Liver (tissue), 9 donors: Measurements from ENCODE around the gene SLAIN2. TPM values are rescaled to one million over a fixed set of nuclear protein-coding genes. Genes with fewer than 3 reads are reported as not detected.
"Not testable (repeated sequence)": the region's sequence is repeated elsewhere in the genome, so short reads cannot be mapped to it uniquely, and the experiment has no call there.

Experiments used
- DNase-seq: peaks from one replicate; pipeline ENCODE4 v3.0.0-alpha.2; 2017; ENCODE audit warnings: low spot score
- H3K27ac ChIP-seq, 2 donors: one replicate each; pipeline ENCODE4 v1.7.0; 2013; ENCODE audit warnings: inconsistent platforms in 2 of 2, low read length in 2 of 2, control low read depth in 1 of 2, low read depth in 1 of 2, mild to moderate bottlenecking in 1 of 2
- H3K27me3 ChIP-seq, 4 donors: one replicate each; pipeline versions ENCODE4 v1.6.1 to v1.7.0; 2013; ENCODE audit warnings: low read length in 3 of 4, inconsistent platforms in 1 of 4, mild to moderate bottlenecking in 1 of 4, moderate library complexity in 1 of 4; ENCODE audit not compliant: control insufficient read depth in 4 of 4, insufficient read depth in 4 of 4
- H3K36me3 ChIP-seq, 4 donors: one replicate each; pipeline versions ENCODE4 v1.6.1 to v1.7.0; 2013; ENCODE audit warnings: low read length in 3 of 4, mild to moderate bottlenecking in 3 of 4, low read depth in 1 of 4, moderate library complexity in 1 of 4; ENCODE audit not compliant: control insufficient read depth in 4 of 4, insufficient read depth in 3 of 4
- H3K4me1 ChIP-seq, 4 donors: one replicate each; pipeline versions ENCODE4 v1.6.1 to v1.7.0; 2013; ENCODE audit warnings: low read length in 3 of 4, mild to moderate bottlenecking in 3 of 4, moderate library complexity in 1 of 4; ENCODE audit not compliant: control insufficient read depth in 4 of 4, insufficient read depth in 4 of 4
- H3K4me3 ChIP-seq, 3 donors: one replicate each; pipeline versions ENCODE4 v1.6.1 to v1.7.0; 2013; ENCODE audit warnings: low read length in 3 of 3, control low read depth in 1 of 3, low read depth in 1 of 3, mild to moderate bottlenecking in 1 of 3
- H3K9ac ChIP-seq, 2 donors: one replicate each; pipeline ENCODE4 v1.7.0; 2013; ENCODE audit warnings: low read length in 2 of 2, mild to moderate bottlenecking in 2 of 2, moderate library complexity in 2 of 2, control low read depth in 1 of 2, low read depth in 1 of 2
- H3K9me3 ChIP-seq, 4 donors: one replicate each; pipeline versions ENCODE4 v1.6.1 to v1.7.0; 2013; ENCODE audit warnings: low read length in 3 of 4; ENCODE audit not compliant: control insufficient read depth in 4 of 4
- EGR1 ChIP-seq, 2 donors: IDR thresholded peaks; 2 replicates each; pipeline ENCODE4 v1.6.1; 2016 to 2018; ENCODE audit warnings: antibody characterized with exemption in 2 of 2, low read depth in 2 of 2
- FOXA1 ChIP-seq: IDR thresholded peaks from 2 replicates; pipeline ENCODE4 v1.6.1; 2016; ENCODE audit warnings: antibody characterized with exemption
- GABPA ChIP-seq, 2 donors: IDR thresholded peaks in 1 of 2; conservative IDR thresholded peaks in 1 of 2; 2 replicates each; pipeline ENCODE4 v1.6.1; 2016; ENCODE audit warnings: antibody characterized with exemption in 2 of 2, mild to moderate bottlenecking in 1 of 2, moderate library complexity in 1 of 2
- HNF4A ChIP-seq, 2 donors: conservative IDR thresholded peaks; 2 replicates each; pipeline ENCODE4 v1.6.1; 2016; ENCODE audit warnings: antibody characterized with exemption in 2 of 2, mild to moderate bottlenecking in 2 of 2
- HNF4G ChIP-seq: IDR thresholded peaks from 2 replicates; pipeline ENCODE4 v1.6.1; 2016; ENCODE audit warnings: antibody characterized with exemption
- NR2F2 ChIP-seq: IDR thresholded peaks from 2 replicates; pipeline ENCODE4 v1.6.1; 2016; ENCODE audit warnings: antibody characterized with exemption
- RXRA ChIP-seq, 2 donors: IDR thresholded peaks; 2 replicates each; pipeline ENCODE4 v1.6.1; 2017 to 2018; ENCODE audit warnings: antibody characterized with exemption in 2 of 2, mild to moderate bottlenecking in 1 of 2
- SP1 ChIP-seq: IDR thresholded peaks from 2 replicates; pipeline ENCODE4 v1.6.1; 2018; ENCODE audit warnings: antibody characterized with exemption, mild to moderate bottlenecking
- YY1 ChIP-seq: IDR thresholded peaks from 2 replicates; pipeline ENCODE4 v1.6.1; 2016; ENCODE audit warnings: antibody characterized with exemption, mild to moderate bottlenecking
- WGBS: extraction: QIAGEN DNeasy Blood & Tissue Kit; methylation state at CpG from one replicate; pipeline ENCODE4 v1.1.7; 2013; 5-methylcytosine and 5-hydroxymethylcytosine counted together
- polyA plus RNA-seq, 2 donors: library from polyadenylated mRNA; stranded (reverse) in 1 of 2; unstranded in 1 of 2; fragments of 200-250 nt in 1 of 2; fragments of >200 nt in 1 of 2; fragmentation: Nextera tagmentation in 1 of 2; extraction: Ambion mirVana in 1 of 2; gene quantifications; one replicate each; pipeline versions ENCODE4 v1.2.1 to v1.2.3, GENCODE V29; 2013 to 2015
- total RNA-seq, 2 donors: library from RNA; depleted of rRNA; stranded (reverse); fragments of >200 nt; gene quantifications; one replicate each; pipeline ENCODE4 v1.2.3, GENCODE V29; 2014
- TF ChIP-seq, protein P1 (sequence below): IDR thresholded peaks from 2 replicates; pipeline ENCODE4 v1.6.1; 2016; ENCODE audit warnings: antibody characterized with exemption
- TF ChIP-seq, protein P2 (sequence below): IDR thresholded peaks from 2 replicates; pipeline ENCODE4 v1.6.1; 2016; ENCODE audit warnings: antibody characterized with exemption
- TF ChIP-seq, protein P3 (sequence below): IDR thresholded peaks from 2 replicates; pipeline ENCODE4 v1.6.1; 2016; ENCODE audit warnings: antibody characterized with exemption
- TF ChIP-seq, protein P4 (sequence below): IDR thresholded peaks from 2 replicates; pipeline ENCODE4 v1.6.1; 2016; ENCODE audit warnings: antibody characterized with exemption, mild to moderate bottlenecking
- donor health status: healthy.
- donor health status: healthy.
- donor health status: healthy.
- donor health status: healthy.
- donor health status: healthy.

SLAIN2 gene
- total and polyA plus RNA-seq, 4 donors = 12.1 to 32.5 (median 16.6) TPM

DNA sequence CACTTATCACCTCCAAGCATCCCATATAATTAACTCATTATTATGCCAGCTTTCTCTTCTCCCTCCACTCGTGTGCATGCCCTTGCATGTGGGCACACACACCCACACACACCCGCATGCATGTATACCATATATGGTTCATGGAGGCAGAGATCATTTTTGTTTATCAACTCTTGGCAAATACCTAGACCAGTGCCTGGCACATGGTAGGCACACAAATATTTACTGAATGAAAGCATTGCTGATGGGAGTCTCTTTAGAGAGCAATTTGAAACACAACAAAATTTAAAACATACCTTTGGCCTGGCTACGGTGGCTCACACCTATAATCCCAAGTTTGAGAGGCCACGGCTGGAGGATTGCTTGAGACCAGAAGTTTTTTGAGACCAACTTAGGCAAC is 90.7 kb downstream of the SLAIN2 start:
- Histone ChIP-seq H3K36me3 (peaks cover 0 to 3% (median 0%) of the 10 kb centered on the region in 4 donors), H3K9me3 (no peaks in the 10 kb centered on the region), H3K27me3 (no peaks in the 10 kb centered on the region), H3K4me3 (no peak overlapping the region), H3K9ac (no peak overlapping the region), H3K27ac (no peak overlapping the region), H3K4me1 (peaks cover 0 to 7% (median 2%) of the 10 kb centered on the region in 4 donors)
- DNase-seq = no peak
- TF ChIP-seq HNF4A (conservative IDR thresholded peaks at IDR 0.05) = peak in 1 of 2 donors; percentile 27
- TF ChIP-seq FOXA1 = no peak
- peak; percentile 32 for TF ChIP-seq YY1
- WGBS = 45% methylated on average over 4 of the region's 4 CpGs

DNA sequence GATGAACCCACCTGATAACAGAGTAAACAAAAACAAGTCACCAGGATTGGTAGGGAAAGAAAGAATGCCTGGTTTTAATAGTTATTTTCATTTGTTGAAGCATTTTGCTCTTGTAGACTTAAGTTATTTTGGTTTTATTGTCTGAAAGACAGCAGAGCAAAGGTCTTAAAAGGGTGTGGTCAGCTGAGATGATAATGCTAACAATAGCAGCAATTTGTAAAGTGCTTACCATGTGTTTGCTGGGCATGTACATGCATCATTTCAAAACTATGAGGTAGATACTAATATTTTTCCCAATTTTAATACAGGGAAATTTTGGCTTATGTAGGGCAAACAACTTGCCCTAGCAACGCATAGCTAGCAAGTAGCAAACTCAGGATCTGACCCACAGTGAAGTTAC is 95.0 kb downstream of the SLAIN2 start:
- Histone ChIP-seq H3K9ac (no peak overlapping the region), H3K27me3 (no peaks in the 10 kb centered on the region), H3K27ac (no peak overlapping the region), H3K4me3 (no peak overlapping the region), H3K9me3 (no peaks in the 10 kb centered on the region), H3K4me1 (peaks cover 0 to 7% (median 2%) of the 10 kb centered on the region in 4 donors), H3K36me3 (no peaks in the 10 kb centered on the region)
- no peak for DNase-seq
- TF ChIP-seq FOXA1 = no peak
- no peak for TF ChIP-seq EGR1 (IDR thresholded peaks at IDR 0.05; ENCODE audit: low read depth in 2 of 2)
- WGBS = 91% methylated on average over 1 of the region's 1 CpG

DNA sequence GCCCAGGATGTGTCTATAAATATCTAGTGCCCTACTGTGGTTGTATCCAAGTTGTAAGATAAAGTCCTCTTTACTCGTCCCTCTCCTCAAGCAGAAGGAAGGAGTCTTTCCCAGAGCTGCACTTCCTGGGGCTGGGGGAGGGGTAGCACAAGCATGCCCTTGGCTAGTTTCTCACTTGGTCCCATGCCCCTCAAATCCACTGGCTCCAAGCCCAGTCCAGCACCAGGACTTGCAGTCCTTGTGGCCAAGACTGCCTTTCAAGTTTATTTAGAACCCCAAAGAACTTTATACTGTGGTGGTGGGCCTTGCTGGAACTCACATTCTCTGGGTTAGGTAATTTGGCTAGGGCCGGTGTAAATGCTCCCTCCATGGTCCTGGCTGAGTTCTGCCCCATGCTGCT is 98.7 kb downstream of the SLAIN2 start:
- H3K27me3 ChIP-seq = no peaks in the 10 kb centered on the region
- no peaks in the 10 kb centered on the region for H3K36me3 ChIP-seq
- WGBS = 80% methylated on average over 2 of the region's 2 CpGs
- no peaks in the 10 kb centered on the region for H3K9me3 ChIP-seq
- DNase-seq = no peak
- H3K4me1 ChIP-seq = no peaks in the 10 kb centered on the region
- TF ChIP-seq RXRA (IDR thresholded peaks at IDR 0.05) (no peak), SP1 (no peak), HNF4G (no peak), NR2F2 (no peak), GABPA (IDR thresholded peaks at IDR 0.05 in 1 of 2, conservative IDR thresholded peaks at IDR 0.05 in 1 of 2) (no peak)
- TF ChIP-seq, protein P1, sequence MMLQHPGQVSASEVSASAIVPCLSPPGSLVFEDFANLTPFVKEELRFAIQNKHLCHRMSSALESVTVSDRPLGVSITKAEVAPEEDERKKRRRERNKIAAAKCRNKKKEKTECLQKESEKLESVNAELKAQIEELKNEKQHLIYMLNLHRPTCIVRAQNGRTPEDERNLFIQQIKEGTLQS = no peak
- TF ChIP-seq, protein P2, sequence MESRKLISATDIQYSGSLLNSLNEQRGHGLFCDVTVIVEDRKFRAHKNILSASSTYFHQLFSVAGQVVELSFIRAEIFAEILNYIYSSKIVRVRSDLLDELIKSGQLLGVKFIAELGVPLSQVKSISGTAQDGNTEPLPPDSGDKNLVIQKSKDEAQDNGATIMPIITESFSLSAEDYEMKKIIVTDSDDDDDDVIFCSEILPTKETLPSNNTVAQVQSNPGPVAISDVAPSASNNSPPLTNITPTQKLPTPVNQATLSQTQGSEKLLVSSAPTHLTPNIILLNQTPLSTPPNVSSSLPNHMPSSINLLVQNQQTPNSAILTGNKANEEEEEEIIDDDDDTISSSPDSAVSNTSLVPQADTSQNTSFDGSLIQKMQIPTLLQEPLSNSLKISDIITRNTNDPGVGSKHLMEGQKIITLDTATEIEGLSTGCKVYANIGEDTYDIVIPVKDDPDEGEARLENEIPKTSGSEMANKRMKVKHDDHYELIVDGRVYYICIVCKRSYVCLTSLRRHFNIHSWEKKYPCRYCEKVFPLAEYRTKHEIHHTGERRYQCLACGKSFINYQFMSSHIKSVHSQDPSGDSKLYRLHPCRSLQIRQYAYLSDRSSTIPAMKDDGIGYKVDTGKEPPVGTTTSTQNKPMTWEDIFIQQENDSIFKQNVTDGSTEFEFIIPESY = no peak
- TF ChIP-seq, protein P3, sequence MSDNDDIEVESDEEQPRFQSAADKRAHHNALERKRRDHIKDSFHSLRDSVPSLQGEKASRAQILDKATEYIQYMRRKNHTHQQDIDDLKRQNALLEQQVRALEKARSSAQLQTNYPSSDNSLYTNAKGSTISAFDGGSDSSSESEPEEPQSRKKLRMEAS = no peak
- TF ChIP-seq, protein P4, sequence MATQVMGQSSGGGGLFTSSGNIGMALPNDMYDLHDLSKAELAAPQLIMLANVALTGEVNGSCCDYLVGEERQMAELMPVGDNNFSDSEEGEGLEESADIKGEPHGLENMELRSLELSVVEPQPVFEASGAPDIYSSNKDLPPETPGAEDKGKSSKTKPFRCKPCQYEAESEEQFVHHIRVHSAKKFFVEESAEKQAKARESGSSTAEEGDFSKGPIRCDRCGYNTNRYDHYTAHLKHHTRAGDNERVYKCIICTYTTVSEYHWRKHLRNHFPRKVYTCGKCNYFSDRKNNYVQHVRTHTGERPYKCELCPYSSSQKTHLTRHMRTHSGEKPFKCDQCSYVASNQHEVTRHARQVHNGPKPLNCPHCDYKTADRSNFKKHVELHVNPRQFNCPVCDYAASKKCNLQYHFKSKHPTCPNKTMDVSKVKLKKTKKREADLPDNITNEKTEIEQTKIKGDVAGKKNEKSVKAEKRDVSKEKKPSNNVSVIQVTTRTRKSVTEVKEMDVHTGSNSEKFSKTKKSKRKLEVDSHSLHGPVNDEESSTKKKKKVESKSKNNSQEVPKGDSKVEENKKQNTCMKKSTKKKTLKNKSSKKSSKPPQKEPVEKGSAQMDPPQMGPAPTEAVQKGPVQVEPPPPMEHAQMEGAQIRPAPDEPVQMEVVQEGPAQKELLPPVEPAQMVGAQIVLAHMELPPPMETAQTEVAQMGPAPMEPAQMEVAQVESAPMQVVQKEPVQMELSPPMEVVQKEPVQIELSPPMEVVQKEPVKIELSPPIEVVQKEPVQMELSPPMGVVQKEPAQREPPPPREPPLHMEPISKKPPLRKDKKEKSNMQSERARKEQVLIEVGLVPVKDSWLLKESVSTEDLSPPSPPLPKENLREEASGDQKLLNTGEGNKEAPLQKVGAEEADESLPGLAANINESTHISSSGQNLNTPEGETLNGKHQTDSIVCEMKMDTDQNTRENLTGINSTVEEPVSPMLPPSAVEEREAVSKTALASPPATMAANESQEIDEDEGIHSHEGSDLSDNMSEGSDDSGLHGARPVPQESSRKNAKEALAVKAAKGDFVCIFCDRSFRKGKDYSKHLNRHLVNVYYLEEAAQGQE = no peak
- H3K27ac ChIP-seq = no peak overlapping the region
- H3K4me3 ChIP-seq = no peak overlapping the region
- H3K9ac ChIP-seq = no peak overlapping the region

DNA sequence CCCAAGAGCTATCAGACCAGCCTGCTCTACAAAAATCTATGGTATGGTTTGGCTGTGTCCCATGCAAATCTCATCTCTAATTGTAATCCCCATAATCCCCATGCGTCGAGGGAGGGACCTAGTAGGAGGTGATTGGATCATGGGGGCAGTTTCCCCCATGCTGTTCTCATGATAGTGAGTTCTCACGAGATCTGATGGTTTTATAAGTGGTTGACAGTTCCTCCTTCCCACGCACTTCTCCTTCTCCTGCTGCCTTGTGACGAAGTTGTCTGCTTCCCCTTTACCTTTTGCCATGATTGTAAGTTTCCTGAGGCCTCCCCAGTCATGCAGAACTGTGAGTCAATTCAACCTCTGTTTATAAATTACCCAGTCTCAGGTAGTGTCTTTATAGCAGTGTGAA is 99.6 kb downstream of the SLAIN2 start:
- H3K4me1 ChIP-seq, H3K9me3 ChIP-seq, H3K27me3 ChIP-seq, H3K36me3 ChIP-seq, H3K4me3 ChIP-seq, H3K27ac ChIP-seq, DNase-seq, H3K9ac ChIP-seq: not testable (repeated sequence)
- 85% methylated on average over 5 of the region's 5 CpGs for WGBS
